ENCODE measurements around the gene ZNF860. TPM values are rescaled to one million over a fixed set of nuclear protein-coding genes. Genes with fewer than 3 reads are reported as not detected.

Gene ZNF860
- total RNA-seq, 4 donors from 2014 or later, result 0.12 to 0.95 (median 0.44) TPM

DNA sequence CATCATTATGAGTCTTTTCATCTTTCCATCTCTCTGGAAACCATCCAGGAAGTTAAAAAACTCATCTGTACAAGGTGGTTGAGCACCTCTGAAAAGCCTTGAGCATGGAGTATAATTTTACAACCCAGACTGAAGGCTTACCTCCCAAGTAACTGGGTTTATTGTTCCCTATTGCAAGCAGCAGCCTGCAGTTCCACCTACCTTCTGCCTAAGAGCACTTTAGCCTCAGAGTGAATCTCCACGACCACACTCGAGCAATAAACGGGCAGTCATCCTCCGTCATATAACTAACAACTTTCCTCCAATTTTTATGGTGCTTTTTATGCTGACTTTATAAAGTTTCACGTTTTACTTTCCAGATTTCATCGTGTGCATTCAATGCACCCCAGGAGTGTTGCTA is 33.3 kb upstream of the ZNF860 start:
- ATAC-seq (ENCODE audit: low FRiP score) (no peak), DNase-seq (ENCODE audit: low spot score) (no peak)
- TF ChIP-seq, protein P1, sequence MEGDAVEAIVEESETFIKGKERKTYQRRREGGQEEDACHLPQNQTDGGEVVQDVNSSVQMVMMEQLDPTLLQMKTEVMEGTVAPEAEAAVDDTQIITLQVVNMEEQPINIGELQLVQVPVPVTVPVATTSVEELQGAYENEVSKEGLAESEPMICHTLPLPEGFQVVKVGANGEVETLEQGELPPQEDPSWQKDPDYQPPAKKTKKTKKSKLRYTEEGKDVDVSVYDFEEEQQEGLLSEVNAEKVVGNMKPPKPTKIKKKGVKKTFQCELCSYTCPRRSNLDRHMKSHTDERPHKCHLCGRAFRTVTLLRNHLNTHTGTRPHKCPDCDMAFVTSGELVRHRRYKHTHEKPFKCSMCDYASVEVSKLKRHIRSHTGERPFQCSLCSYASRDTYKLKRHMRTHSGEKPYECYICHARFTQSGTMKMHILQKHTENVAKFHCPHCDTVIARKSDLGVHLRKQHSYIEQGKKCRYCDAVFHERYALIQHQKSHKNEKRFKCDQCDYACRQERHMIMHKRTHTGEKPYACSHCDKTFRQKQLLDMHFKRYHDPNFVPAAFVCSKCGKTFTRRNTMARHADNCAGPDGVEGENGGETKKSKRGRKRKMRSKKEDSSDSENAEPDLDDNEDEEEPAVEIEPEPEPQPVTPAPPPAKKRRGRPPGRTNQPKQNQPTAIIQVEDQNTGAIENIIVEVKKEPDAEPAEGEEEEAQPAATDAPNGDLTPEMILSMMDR (IDR thresholded peaks at IDR 0.05), result no peak

DNA sequence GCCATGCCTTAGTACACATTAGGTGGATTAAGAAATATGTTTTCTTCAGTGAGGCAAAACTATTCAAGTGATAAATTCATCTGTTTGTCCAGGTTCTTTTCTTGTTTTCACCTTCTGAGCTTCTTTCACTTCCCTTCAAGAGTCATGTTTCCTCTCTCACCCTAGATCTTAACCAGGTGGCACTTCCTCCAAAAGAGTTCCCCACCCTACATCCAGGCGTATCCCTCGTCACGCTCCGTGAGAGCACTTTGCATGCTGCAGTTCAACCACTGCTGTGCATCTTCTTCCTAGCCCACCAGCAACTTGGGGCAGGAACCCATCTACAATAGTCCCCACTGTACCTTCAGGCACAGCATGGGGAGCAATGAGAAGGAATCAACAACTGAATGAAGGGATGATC is 29.3 kb upstream of the ZNF860 start:
- DNase-seq (ENCODE audit: low spot score) (no peak), ATAC-seq (ENCODE audit: low FRiP score) (no peak)
- TF ChIP-seq, protein P1 (IDR thresholded peaks at IDR 0.05), result no peak

DNA sequence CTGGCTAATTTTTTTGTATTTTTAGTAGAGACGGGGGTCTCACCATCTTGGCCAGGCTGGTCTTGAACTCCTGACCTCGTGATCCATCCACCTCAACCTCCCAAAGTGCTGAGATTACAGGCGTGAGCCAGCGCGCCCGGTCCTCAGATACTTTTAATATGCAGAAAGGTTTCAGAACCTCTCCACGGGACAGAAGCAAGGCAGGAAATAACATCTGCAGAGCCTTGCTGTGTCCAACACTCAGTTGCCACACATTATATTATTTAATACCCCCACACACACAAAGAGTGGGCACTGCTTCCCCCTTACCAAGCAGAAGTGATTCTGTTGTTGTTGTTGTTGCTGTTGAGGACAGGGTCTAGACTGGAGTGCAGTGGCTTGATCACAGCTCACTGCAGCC is 28.5 kb upstream of the ZNF860 start:
- TF ChIP-seq, protein P1 (IDR thresholded peaks at IDR 0.05), result no peak
- no peak for DNase-seq (ENCODE audit: low spot score)
- no peak for ATAC-seq (ENCODE audit: low FRiP score)

DNA sequence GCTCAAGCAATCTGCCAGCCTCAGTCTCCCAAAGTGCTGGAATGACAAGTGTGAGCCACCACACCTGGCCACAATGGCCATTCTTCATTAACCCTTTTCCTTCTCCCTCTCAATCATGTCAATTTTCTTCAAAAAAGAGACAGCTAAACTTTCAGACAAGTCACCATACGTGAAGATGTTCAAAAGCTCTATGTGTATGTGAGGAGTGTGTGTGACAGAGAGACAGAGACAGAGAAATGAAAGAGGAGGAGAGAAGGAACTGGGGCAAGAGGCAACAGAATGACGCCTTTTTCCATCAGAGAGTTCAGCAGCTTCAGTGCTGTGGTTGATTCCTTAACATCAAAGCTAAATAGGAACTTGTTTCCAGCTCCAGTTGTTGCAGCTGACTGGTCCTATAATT is 27.9 kb upstream of the ZNF860 start:
- DNase-seq (ENCODE audit: low spot score), result no peak

DNA sequence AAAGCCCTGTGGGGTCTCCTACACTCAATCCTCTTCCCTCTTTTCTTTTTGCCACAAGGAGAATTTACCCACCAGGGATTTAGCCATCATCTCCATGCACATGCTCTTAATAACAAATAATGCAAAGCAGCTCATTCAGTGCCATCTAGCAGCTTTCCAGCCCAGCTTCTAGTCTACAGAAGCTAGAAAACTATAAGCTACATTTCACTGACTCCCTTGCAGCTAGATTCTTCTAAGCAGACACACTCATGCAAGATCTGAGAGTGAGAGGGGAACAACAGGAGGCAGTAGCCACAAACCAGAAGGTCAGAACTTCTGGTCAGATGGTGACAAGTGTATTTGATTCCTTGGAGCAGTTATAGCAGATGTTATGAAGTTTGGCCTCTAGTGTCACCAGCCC is 26.0 kb upstream of the ZNF860 start:
- TF ChIP-seq, protein P1 (IDR thresholded peaks at IDR 0.05), result no peak
- ATAC-seq (ENCODE audit: low FRiP score), result no peak
- DNase-seq (ENCODE audit: low spot score), result no peak

More for the DNA sequence above, 27.9 kb upstream of the ZNF860 start:
- ATAC-seq (ENCODE audit: low FRiP score), result no peak
- TF ChIP-seq, protein P1 (IDR thresholded peaks at IDR 0.05), result no peak

DNA sequence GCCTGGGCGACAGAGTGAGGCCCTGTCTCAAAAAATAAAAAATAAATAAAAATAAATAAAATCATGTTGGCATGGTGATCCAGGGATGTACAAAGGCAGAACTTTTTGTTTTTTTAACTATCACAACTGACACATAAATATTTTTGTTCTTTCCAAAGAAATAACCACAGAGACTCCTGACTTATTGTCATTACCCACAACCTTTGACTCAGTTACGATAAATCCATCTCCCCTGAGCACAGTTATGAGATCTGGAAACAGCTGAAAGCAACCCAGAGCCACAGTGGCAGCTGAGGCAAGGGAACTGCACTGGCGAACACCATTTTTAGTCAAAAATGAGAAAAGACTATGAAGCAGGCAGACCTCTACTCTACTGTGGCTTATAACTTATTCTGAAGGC is 24.4 kb upstream of the ZNF860 start:
- TF ChIP-seq, protein P1 (IDR thresholded peaks at IDR 0.05), result no peak
- DNase-seq (ENCODE audit: low spot score) (no peak), ATAC-seq (ENCODE audit: low FRiP score) (no peak)

DNA sequence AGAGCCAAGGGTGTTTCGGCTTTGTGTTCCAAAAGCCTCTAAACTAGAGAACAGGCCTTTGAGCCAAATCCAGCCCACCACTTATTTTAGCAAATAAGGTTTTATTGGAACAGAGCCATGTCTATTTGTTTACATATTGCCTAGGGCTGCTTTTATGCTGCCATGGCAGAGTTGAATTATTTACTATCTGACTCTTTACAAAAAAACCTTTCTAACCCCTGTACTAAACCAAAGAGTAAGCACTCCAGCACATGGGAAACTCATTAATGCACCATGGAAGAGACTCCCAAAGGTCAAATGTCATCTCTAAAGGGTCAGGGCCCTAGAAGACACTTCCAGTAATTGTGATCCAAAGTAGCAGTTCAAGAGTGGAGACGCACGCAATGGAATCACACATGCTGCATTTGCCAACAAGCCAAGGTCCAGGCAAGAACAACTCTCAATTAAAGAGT is 22.8 kb upstream of the ZNF860 start:
- TF ChIP-seq, protein P1 (IDR thresholded peaks at IDR 0.05), result no peak
- no peak for ATAC-seq (ENCODE audit: low FRiP score)
- no peak for DNase-seq (ENCODE audit: low spot score)

Measured in omental fat pad (tissue), 4 donors.